IPS-18a (cell line): ENCODE results near the gene NRP1.

Experiments
- H3K27ac ChIP-seq: one replicate; pipeline ENCODE4 v1.5.1; 2013; ENCODE audit warnings: low read length
- H3K27me3 ChIP-seq: one replicate; pipeline ENCODE4 v1.6.1; 2013; ENCODE audit warnings: mild to moderate bottlenecking, low read length; ENCODE audit not compliant: control insufficient read depth, insufficient read depth
- H3K36me3 ChIP-seq: one replicate; pipeline ENCODE4 v1.6.1; 2013; ENCODE audit warnings: low read depth, low read length; ENCODE audit not compliant: control insufficient read depth
- H3K4me1 ChIP-seq: one replicate; pipeline ENCODE4 v1.6.1; 2013; ENCODE audit warnings: low read depth, low read length; ENCODE audit not compliant: control insufficient read depth
- H3K4me3 ChIP-seq: one replicate; pipeline ENCODE4 v1.5.1; 2013; ENCODE audit warnings: low read length
- H3K9ac ChIP-seq: one replicate; pipeline ENCODE4 v1.6.1; 2013; ENCODE audit warnings: mild to moderate bottlenecking, low read length, moderate library complexity
- H3K9me3 ChIP-seq: one replicate; pipeline ENCODE4 v1.6.1; 2013; ENCODE audit warnings: low read depth, low read length; ENCODE audit not compliant: control insufficient read depth

NRP1 gene

GRCh38 chr10:33253411-33253810 is 81.1 kb downstream of the NRP1 start:
- Histone ChIP-seq H3K9me3 (no peaks in the 10 kb centered on the region), H3K9ac (no peak overlapping the region), H3K4me3 (no peak overlapping the region), H3K4me1 (peaks cover 2% of the 10 kb centered on the region), H3K27ac (no peak overlapping the region), H3K36me3 (no peaks in the 10 kb centered on the region), H3K27me3 (no peaks in the 10 kb centered on the region)

GRCh38 chr10:33252794-33253203 is 81.7 kb downstream of the NRP1 start:
- no peak overlapping the region for H3K27ac ChIP-seq
- H3K4me3 ChIP-seq, result no peak overlapping the region
- H3K4me1 ChIP-seq, result no peaks in the 10 kb centered on the region
- no peaks in the 10 kb centered on the region for H3K36me3 ChIP-seq
- H3K9ac ChIP-seq, result no peak overlapping the region
- H3K27me3 ChIP-seq, result no peaks in the 10 kb centered on the region
- H3K9me3 ChIP-seq, result no peaks in the 10 kb centered on the region

GRCh38 chr10:33252324-33252723 is 82.1 kb downstream of the NRP1 start:
- no peaks in the 10 kb centered on the region for H3K36me3 ChIP-seq
- no peaks in the 10 kb centered on the region for H3K27me3 ChIP-seq
- H3K27ac ChIP-seq, result no peak overlapping the region
- H3K4me3 ChIP-seq, result no peak overlapping the region
- H3K9ac ChIP-seq, result no peak overlapping the region
- no peaks in the 10 kb centered on the region for H3K4me1 ChIP-seq
- no peaks in the 10 kb centered on the region for H3K9me3 ChIP-seq

GRCh38 chr10:33249659-33250345 is 84.7 kb downstream of the NRP1 start:
- H3K9me3 ChIP-seq, result no peaks in the 10 kb centered on the region
- H3K27me3 ChIP-seq, result no peaks in the 10 kb centered on the region
- no peak overlapping the region for H3K27ac ChIP-seq
- no peaks in the 10 kb centered on the region for H3K36me3 ChIP-seq
- no peak overlapping the region for H3K4me3 ChIP-seq
- no peaks in the 10 kb centered on the region for H3K4me1 ChIP-seq
- no peak overlapping the region for H3K9ac ChIP-seq

GRCh38 chr10:33249137-33249536 is 85.3 kb downstream of the NRP1 start:
- Histone ChIP-seq H3K36me3 (no peaks in the 10 kb centered on the region), H3K9ac (no peak overlapping the region), H3K9me3 (no peaks in the 10 kb centered on the region), H3K27ac (no peak overlapping the region), H3K4me1 (no peaks in the 10 kb centered on the region), H3K4me3 (no peak overlapping the region), H3K27me3 (no peaks in the 10 kb centered on the region)

GRCh38 chr10:33248638-33249037 is 85.8 kb downstream of the NRP1 start:
- Histone ChIP-seq H3K4me1 (no peaks in the 10 kb centered on the region), H3K4me3 (no peak overlapping the region), H3K36me3 (no peaks in the 10 kb centered on the region), H3K9me3 (no peaks in the 10 kb centered on the region), H3K27me3 (no peaks in the 10 kb centered on the region), H3K27ac (no peak overlapping the region), H3K9ac (no peak overlapping the region)

- Histone ChIP-seq H3K9ac (no peak overlapping the region), H3K27me3 (no peaks in the 10 kb centered on the region), H3K4me3 (no peak overlapping the region), H3K4me1 (no peaks in the 10 kb centered on the region), H3K36me3 (no peaks in the 10 kb centered on the region), H3K9me3 (no peaks in the 10 kb centered on the region), H3K27ac (no peak overlapping the region)
Measured at GRCh38 chr10:33247221-33247922, 87.1 kb downstream of the NRP1 start.

GRCh38 chr10:33245343-33245742 is 89.1 kb downstream of the NRP1 start:
- no peak overlapping the region for H3K4me3 ChIP-seq
- no peaks in the 10 kb centered on the region for H3K36me3 ChIP-seq
- H3K4me1 ChIP-seq, result no peaks in the 10 kb centered on the region
- no peak overlapping the region for H3K27ac ChIP-seq
- no peaks in the 10 kb centered on the region for H3K9me3 ChIP-seq
- no peaks in the 10 kb centered on the region for H3K27me3 ChIP-seq
- no peak overlapping the region for H3K9ac ChIP-seq

GRCh38 chr10:33244354-33244967 is 90.0 kb downstream of the NRP1 start:
- H3K4me3 ChIP-seq, result no peak overlapping the region
- no peaks in the 10 kb centered on the region for H3K27me3 ChIP-seq
- H3K36me3 ChIP-seq, result no peaks in the 10 kb centered on the region
- H3K9ac ChIP-seq, result no peak overlapping the region
- no peak overlapping the region for H3K27ac ChIP-seq
- H3K4me1 ChIP-seq, result no peaks in the 10 kb centered on the region
- H3K9me3 ChIP-seq, result no peaks in the 10 kb centered on the region

- Histone ChIP-seq H3K27ac (no peak overlapping the region), H3K9me3 (no peaks in the 10 kb centered on the region), H3K4me1 (no peaks in the 10 kb centered on the region), H3K9ac (no peak overlapping the region), H3K36me3 (no peaks in the 10 kb centered on the region), H3K4me3 (no peak overlapping the region), H3K27me3 (no peaks in the 10 kb centered on the region)
Measured at GRCh38 chr10:33243703-33244102, 90.8 kb downstream of the NRP1 start.

- Histone ChIP-seq H3K4me1 (no peaks in the 10 kb centered on the region), H3K4me3 (no peak overlapping the region), H3K9me3 (no peaks in the 10 kb centered on the region)
Measured at GRCh38 chr10:33242931-33243330, 91.5 kb downstream of the NRP1 start.

GRCh38 chr10:33241351-33241750 is 93.1 kb downstream of the NRP1 start:
- Histone ChIP-seq H3K9me3 (no peaks in the 10 kb centered on the region), H3K27ac (no peak overlapping the region), H3K4me3 (no peak overlapping the region), H3K4me1 (no peaks in the 10 kb centered on the region), H3K9ac (no peak overlapping the region), H3K36me3 (no peaks in the 10 kb centered on the region), H3K27me3 (no peaks in the 10 kb centered on the region)

More at GRCh38 chr10:33242931-33243330, 91.5 kb downstream of the NRP1 start:
- H3K9ac ChIP-seq, result no peak overlapping the region
- no peak overlapping the region for H3K27ac ChIP-seq
- H3K36me3 ChIP-seq, result no peaks in the 10 kb centered on the region
- no peaks in the 10 kb centered on the region for H3K27me3 ChIP-seq
